ENCODE results near the gene ZFAND5. TPM values are rescaled to one million over a fixed set of nuclear protein-coding genes. Genes with fewer than 3 reads are reported as not detected.
A peak's percentile ranks its signal among the peaks of the same experiment; 100 is the strongest.

ZFAND5 gene
- total and polyA plus RNA-seq, 10 of the 15 experiments (the other 5 are each of a cell fraction or from before 2014, with no cell fraction given): 22.5 to 107 (median 63.3) TPM

DNA sequence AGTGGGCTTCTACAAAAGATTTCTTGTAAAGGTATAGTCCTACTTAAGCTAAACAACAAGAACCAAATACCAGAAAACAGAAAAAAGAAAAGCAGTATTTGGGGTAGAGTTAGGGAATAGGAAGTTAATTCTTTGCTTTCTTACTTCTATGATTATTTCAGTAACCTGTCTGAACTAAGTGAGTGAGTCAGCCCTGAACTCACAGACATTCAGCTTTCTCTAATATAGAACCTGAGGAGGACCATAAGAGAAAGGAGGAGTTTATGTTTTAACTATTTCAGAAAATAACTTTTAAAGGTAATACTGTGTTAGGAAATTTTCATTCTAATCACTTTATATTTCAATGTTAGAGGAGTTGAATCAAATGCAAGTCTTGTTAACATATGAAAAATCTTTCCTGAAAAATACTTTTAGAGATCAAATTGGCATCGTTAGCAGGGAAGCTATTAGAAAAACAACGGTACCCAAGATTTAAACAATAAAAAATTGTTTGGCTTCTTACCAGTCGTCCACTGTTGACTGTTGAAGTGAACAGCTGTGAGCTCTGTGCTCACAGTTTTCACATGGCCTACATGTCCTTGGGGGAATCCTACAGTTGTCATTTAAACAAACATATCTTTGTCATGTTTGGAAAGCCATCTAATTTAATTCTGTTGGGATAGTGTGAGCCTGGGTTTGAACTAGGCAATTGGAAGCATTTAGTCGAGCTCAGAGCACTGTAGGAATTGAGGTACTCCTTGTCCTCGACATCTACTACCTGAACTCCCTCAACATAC is 19.9 kb upstream of the ZFAND5 start (continued):
- TF ChIP-seq, protein P1, sequence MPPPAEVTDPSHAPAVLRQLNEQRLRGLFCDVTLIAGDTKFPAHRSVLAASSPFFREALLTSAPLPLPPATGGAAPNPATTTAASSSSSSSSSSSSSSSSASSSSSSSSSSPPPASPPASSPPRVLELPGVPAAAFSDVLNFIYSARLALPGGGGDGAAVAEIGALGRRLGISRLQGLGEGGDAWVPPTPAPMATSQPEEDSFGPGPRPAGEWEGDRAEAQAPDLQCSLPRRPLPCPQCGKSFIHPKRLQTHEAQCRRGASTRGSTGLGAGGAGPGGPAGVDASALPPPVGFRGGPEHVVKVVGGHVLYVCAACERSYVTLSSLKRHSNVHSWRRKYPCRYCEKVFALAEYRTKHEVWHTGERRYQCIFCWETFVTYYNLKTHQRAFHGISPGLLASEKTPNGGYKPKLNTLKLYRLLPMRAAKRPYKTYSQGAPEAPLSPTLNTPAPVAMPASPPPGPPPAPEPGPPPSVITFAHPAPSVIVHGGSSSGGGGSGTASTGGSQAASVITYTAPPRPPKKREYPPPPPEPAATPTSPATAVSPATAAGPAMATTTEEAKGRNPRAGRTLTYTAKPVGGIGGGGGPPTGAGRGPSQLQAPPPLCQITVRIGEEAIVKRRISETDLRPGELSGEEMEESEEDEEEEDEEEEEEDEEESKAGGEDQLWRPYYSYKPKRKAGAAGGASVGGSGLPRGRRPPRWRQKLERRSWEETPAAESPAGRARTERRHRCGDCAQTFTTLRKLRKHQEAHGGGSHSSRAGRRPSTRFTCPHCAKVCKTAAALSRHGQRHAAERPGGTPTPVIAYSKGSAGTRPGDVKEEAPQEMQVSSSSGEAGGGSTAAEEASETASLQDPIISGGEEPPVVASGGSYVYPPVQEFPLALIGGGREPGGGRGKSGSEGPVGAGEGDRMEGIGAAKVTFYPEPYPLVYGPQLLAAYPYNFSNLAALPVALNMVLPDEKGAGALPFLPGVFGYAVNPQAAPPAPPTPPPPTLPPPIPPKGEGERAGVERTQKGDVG (CRISPR knock-in tag; IDR thresholded peaks at IDR 0.05): no peak
- TF ChIP-seq DPF2 (IDR thresholded peaks at IDR 0.05): no peak
- no peak for TF ChIP-seq MTA3 (IDR thresholded peaks at IDR 0.05; ENCODE audit: borderline replicate concordance, low read length)

DNA sequence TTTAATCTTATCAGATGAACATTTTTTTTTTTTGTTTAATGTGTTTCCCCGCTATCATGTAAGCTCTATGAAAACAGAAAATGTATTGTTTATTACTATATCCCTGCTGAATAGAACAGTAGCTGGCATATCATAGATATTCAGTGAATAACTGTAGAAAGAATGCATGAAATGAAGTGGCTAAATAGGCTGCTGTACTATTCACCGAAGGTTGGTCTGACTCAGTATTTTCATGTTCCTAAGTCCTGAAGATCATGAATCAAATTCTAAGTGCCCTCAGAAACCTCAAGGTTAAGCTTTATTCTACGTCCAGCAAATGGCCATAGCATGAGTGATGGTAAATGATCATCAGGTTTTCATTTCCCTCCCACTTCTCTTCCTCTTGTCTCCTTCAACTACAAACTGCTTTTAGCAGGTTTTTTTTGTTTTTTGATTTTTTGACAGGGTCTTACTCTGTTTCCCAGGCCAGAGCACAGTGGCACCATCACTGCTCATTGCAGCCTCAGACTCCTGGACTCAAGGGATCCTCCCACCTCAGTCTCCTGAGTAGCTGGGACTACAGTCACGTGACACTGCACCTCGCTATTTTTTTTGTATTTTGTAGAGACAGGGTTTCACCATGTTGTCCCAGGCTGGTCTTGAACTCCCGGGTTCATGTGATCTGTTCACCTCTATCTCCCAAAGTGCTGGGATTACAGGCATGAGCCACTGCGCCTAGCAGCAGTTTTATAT is 19.1 kb upstream of the ZFAND5 start:
- intact Hi-C loops (cut with micrococcal nuclease; ENCODE audit: unreplicated experiment) (no loop called here), in situ Hi-C loops (cut with MboI) (no loop called here)
- H3K4me3 ChIP-seq: no peak overlapping the region
- BruUV-seq (replicated peaks): no TSS peak
- DNase-seq (ENCODE audit: low read depth, low spot score): no peak
- no peaks in the 10 kb centered on the region for H3K4me1 ChIP-seq (ENCODE audit: control insufficient read depth, insufficient read depth, low read length)
- no peak for ATAC-seq
- H3K79me2 ChIP-seq (ENCODE audit: control insufficient read depth, insufficient read depth, low read length): no peaks in the 10 kb centered on the region
- CTCF ChIA-PET: no interaction called here
- H4K20me1 ChIP-seq (ENCODE audit: control insufficient read depth, insufficient read depth): no peaks in the 10 kb centered on the region
- SMC1A ChIA-PET (ENCODE audit: uncharacterized antibody, unreplicated experiment): interaction anchor here (1.2 to 1.9 kb wide), 2 partner anchors 11 to 12 kb away, joined by 3 to 5 read pairs; no protein-coding TSS in a partner anchor
- TF ChIP-seq MTA2 (IDR thresholded peaks at IDR 0.05; ENCODE audit: low read depth): no peak
- TF ChIP-seq RAD51 (IDR thresholded peaks at IDR 0.05): peak; percentile 64; the same call in 1 of the 2 replicates
- no peak for TF ChIP-seq BMI1 (IDR thresholded peaks at IDR 0.05; ENCODE audit: borderline replicate concordance)
- FAIRE-seq: no peak
- 74% methylated on average over 7 of the region's 7 CpGs for WGBS (ENCODE audit: insufficient coverage, insufficient replicate concordance, low lambda C conversion rate, missing lambda C conversion rate)
- no peak overlapping the region for H3K9ac ChIP-seq (ENCODE audit: control insufficient read depth, insufficient read depth, low read length)
- H3K27ac ChIP-seq (ENCODE audit: control insufficient read depth, insufficient read depth): no peak overlapping the region
- RAD21 ChIA-PET (ENCODE audit: unreplicated experiment): interaction anchor here (0.8 to 1.1 kb wide), 2 partner anchors 12 to 22 kb away, joined by 3 read pairs; no protein-coding TSS in a partner anchor
- POLR2A ChIA-PET: interaction anchor here (0.7 kb wide), 1 partner anchor 19 kb away, joined by 3 read pairs; the partner anchor contains the start of gene ZFAND5
- no peak overlapping the region for H3K4me2 ChIP-seq (ENCODE audit: control insufficient read depth, insufficient read depth)
- H3K36me3 ChIP-seq (ENCODE audit: control insufficient read depth in 2 of 2, insufficient read depth in 2 of 2, low read length in 1 of 2): no peaks in the 10 kb centered on the region
- H3K27me3 ChIP-seq (replicated peaks in 1 of 2; ENCODE audit: control insufficient read depth in 2 of 2, insufficient read depth in 2 of 2, low read length in 1 of 2): no peaks in the 10 kb centered on the region
- no peak overlapping the region for H2AFZ ChIP-seq (ENCODE audit: control insufficient read depth, low read depth, low read length)
- H3K9me3 ChIP-seq (replicated peaks; ENCODE audit: control insufficient read depth, insufficient read depth, low read length): no peaks in the 10 kb centered on the region
